Keratinocyte (primary cell): Measurements from ENCODE around the gene DMD. TPM values are rescaled to one million over a fixed set of nuclear protein-coding genes. Genes with fewer than 3 reads are reported as not detected.

ENCODE experiments used
- DNase-seq: peaks from one replicate; pipeline ENCODE4 v3.0.0-alpha.2; 2011; ENCODE audit warnings: low read depth, missing footprints, low spot score
- FAIRE-seq: peaks from 2 replicates; lab custom pipeline; 2011; peaks lifted over from hg19 to GRCh38; lab: Jason Lieb, UNC
- H2AFZ ChIP-seq: 2 replicates; pipeline ENCODE4 v1.6.0; 2012; ENCODE audit warnings: low read length, control low read depth, inconsistent platforms; ENCODE audit not compliant: control insufficient read depth
- H3K27ac ChIP-seq: 2 replicates; pipeline ENCODE4 v1.5.1; 2011; ENCODE audit warnings: low read length; ENCODE audit not compliant: control insufficient read depth, insufficient read depth
- H3K27me3 ChIP-seq: 3 replicates; pipeline ENCODE4 v1.6.0; 2011; ENCODE audit warnings: low read length; ENCODE audit not compliant: control insufficient read depth, insufficient read depth; ENCODE audit errors: extremely low read depth
- H3K36me3 ChIP-seq, 2 experiments: 2 replicates in 1 of 2; 3 replicates in 1 of 2; pipeline ENCODE4 v1.5.1; 2011; ENCODE audit warnings: low read length in 2 of 2, mild to moderate bottlenecking in 1 of 2; ENCODE audit not compliant: control insufficient read depth in 2 of 2, insufficient read depth in 2 of 2; ENCODE audit errors: extremely low read depth in 1 of 2
- H3K4me1 ChIP-seq: 3 replicates; pipeline ENCODE4 v1.5.1; 2011; ENCODE audit warnings: low read length; ENCODE audit not compliant: control insufficient read depth, insufficient read depth; ENCODE audit errors: extremely low read depth
- H3K4me2 ChIP-seq: 3 replicates; pipeline ENCODE4 v1.6.0; 2011; ENCODE audit warnings: low read depth, low read length; ENCODE audit not compliant: control insufficient read depth, insufficient read depth; ENCODE audit errors: extremely low read depth
- H3K4me3 ChIP-seq, 3 experiments: fragments of 200-600 bp in 1 of 3; sonication (generic) in 1 of 3; 2 replicates in 2 of 3; 3 replicates in 1 of 3; pipeline ENCODE4 v1.5.1; 2011 to 2016; ENCODE audit warnings: low read length in 3 of 3, mild to moderate bottlenecking in 3 of 3, control low read depth in 2 of 3, inconsistent platforms in 1 of 3, low read depth in 1 of 3, mixed read lengths in 1 of 3, mixed run types in 1 of 3, moderate library complexity in 1 of 3; ENCODE audit not compliant: control insufficient read depth in 2 of 3, insufficient read depth in 2 of 3; ENCODE audit errors: extremely low read depth in 1 of 3
- H3K79me2 ChIP-seq: 2 replicates; pipeline ENCODE4 v1.6.0; 2012; ENCODE audit warnings: low read length; ENCODE audit not compliant: control insufficient read depth, insufficient read depth
- H3K9ac ChIP-seq: 3 replicates; pipeline ENCODE4 v1.6.0; 2011; ENCODE audit warnings: low read length; ENCODE audit not compliant: control insufficient read depth, insufficient read depth; ENCODE audit errors: extremely low read depth
- H3K9me1 ChIP-seq: 3 replicates; pipeline ENCODE4 v1.6.0; 2011; ENCODE audit warnings: low read length; ENCODE audit not compliant: control insufficient read depth, insufficient read depth; ENCODE audit errors: extremely low read depth
- H3K9me3 ChIP-seq: 2 replicates; pipeline ENCODE4 v1.5.1; 2012; ENCODE audit warnings: low read depth, low read length; ENCODE audit not compliant: control insufficient read depth
- H4K20me1 ChIP-seq: 3 replicates; pipeline ENCODE4 v1.6.0; 2011; ENCODE audit warnings: low read length; ENCODE audit not compliant: control insufficient read depth, insufficient read depth; ENCODE audit errors: extremely low read depth
- CTCF ChIP-seq, 3 experiments: IDR thresholded peaks in 1 of 3; conservative IDR thresholded peaks in 1 of 3; optimal IDR thresholded peaks in 1 of 3; 2 replicates in 2 of 3; 3 replicates in 1 of 3; pipeline versions ENCODE3 to v1.5.1; 2011; ENCODE audit warnings: low read length in 3 of 3, mild to moderate bottlenecking in 3 of 3, moderate library complexity in 2 of 3, control low read depth in 1 of 3, inconsistent platforms in 1 of 3; ENCODE audit not compliant: insufficient read depth in 2 of 3; ENCODE audit errors: extremely low read depth in 1 of 3
- EZH2 ChIP-seq: IDR thresholded peaks from one replicate; pipeline ENCODE4 v1.6.1; 2012; ENCODE audit warnings: inconsistent platforms, mild to moderate bottlenecking, low read length, moderate library complexity
- dilution Hi-C: fragments of 300-500 bp; cut with MboI; formaldehyde crosslinking; loops from one replicate; pipeline ENCODE4 v1.7.0; 2020; ENCODE audit warnings: low sequenced_read_pairs; ENCODE audit not compliant: extremely low pct_ligation_motif_present
- polyA plus RNA-seq, 5 experiments: library from polyadenylated mRNA; depleted of rRNA in 3 of 5; stranded (reverse) in 3 of 5; stranded (forward) in 1 of 5; unstranded in 1 of 5; fragments of >200 nt; gene quantifications; 1 replicate in 1 of 5; 2 replicates in 3 of 5; 3 replicates in 1 of 5; pipeline versions ENCODE4 v1.2.1 to v1.2.3, GENCODE V29; 2011 to 2012; ENCODE audit warnings: missing spikeins in 2 of 5, low read depth in 1 of 5, low replicate concordance in 1 of 5

DMD gene
- polyA plus RNA-seq, 1 donor (not counting 4 experiments of a cell fraction or from before 2014, with no cell fraction given): 8.9 TPM

DNA sequence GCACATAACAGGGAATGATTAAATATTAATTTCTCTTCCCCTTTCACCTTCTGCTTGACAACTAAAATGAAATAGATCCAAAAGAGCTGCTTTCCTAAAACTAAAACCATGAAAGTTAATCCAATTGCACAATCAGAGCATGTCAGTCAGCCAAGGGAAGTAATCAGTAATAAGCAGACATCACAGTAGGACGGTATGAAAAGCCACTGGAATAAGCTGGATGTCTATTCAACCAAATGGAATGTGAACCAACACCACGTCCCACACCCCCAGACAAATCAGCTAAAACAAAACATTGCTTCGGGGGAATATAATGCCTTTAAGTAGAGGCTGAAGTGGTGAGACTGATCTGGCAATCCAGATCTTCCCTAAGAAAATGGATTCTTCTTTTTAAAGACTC lies 1280.1 kb downstream of the DMD start:
- H3K9me1 ChIP-seq: no peaks in the 10 kb centered on the region
- no peaks in the 10 kb centered on the region for H3K27me3 ChIP-seq
- dilution Hi-C loops: no loop called here
- no peak overlapping the region for H3K4me2 ChIP-seq
- no peak overlapping the region for H3K27ac ChIP-seq
- H3K4me1 ChIP-seq: no peaks in the 10 kb centered on the region
- no peaks in the 10 kb centered on the region for H4K20me1 ChIP-seq
- DNase-seq (no peak), FAIRE-seq (no peak)
- no peaks in the 10 kb centered on the region for H3K79me2 ChIP-seq
- no peak overlapping the region for H3K4me3 ChIP-seq
- no peak for TF ChIP-seq CTCF (optimal IDR thresholded peaks at IDR 0.05 in 1 of 3, IDR thresholded peaks at IDR 0.05 in 1 of 3, conservative IDR thresholded peaks at IDR 0.05 in 1 of 3; ENCODE audit: extremely low read depth in 1 of 3, insufficient read depth in 2 of 3, low read length in 3 of 3)
- TF ChIP-seq EZH2: no peak
- H2AFZ ChIP-seq: no peak overlapping the region
- H3K36me3 ChIP-seq: no peaks in the 10 kb centered on the region
- no peak overlapping the region for H3K9ac ChIP-seq
- no peaks in the 10 kb centered on the region for H3K9me3 ChIP-seq

GRCh38 chrX:31929366-31929765 lies 1282.0 kb downstream of the DMD start:
- FAIRE-seq: no peak
- Histone ChIP-seq H3K79me2 (no peaks in the 10 kb centered on the region), H3K4me3 (no peak overlapping the region)

More at GRCh38 chrX:31929366-31929765, 1282.0 kb downstream of the DMD start:
- no peak overlapping the region for H3K27ac ChIP-seq
- H2AFZ ChIP-seq: no peak overlapping the region
- no peaks in the 10 kb centered on the region for H3K9me3 ChIP-seq
- H3K9ac ChIP-seq: no peak overlapping the region
- no peaks in the 10 kb centered on the region for H3K36me3 ChIP-seq
- H3K27me3 ChIP-seq: no peaks in the 10 kb centered on the region
- no peak for DNase-seq
- no peaks in the 10 kb centered on the region for H3K4me1 ChIP-seq
- TF ChIP-seq EZH2 (no peak), CTCF (optimal IDR thresholded peaks at IDR 0.05 in 1 of 3, IDR thresholded peaks at IDR 0.05 in 1 of 3, conservative IDR thresholded peaks at IDR 0.05 in 1 of 3; ENCODE audit: extremely low read depth in 1 of 3, insufficient read depth in 2 of 3, low read length in 3 of 3) (no peak)
- dilution Hi-C loops: no loop called here
- H4K20me1 ChIP-seq: no peaks in the 10 kb centered on the region
- H3K4me2 ChIP-seq: no peak overlapping the region
- no peaks in the 10 kb centered on the region for H3K9me1 ChIP-seq
